ENCODE results near the gene RLN3.

The RLN3 gene

DNA sequence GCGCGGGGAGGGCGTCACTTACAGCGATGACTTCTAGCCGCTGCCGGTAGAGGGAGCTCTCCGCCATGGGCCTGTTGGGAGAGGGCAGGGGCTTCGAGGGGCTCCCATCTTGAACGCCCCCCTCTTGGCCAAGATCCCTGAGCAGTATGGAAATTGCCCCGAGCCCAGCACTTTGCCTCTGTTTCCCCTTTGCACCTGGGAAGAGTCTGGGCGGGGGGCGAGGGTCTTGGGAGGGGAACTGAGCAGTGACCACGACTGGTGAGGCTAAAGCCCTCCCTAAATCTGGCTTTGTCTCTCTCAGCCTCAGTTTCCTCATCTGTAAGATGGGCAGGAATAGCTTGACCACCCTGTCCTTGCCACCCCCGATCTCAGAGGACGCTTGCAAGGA lies 31.1 kb downstream of the RLN3 start:
- in situ Hi-C loops (cut with MboI; ENCODE audit: low sequenced_read_pairs, unreplicated experiment), result loop anchor here (25.0 kb wide), 1 partner anchor 447 kb away; no protein-coding TSS in a partner anchor
- peak; percentile 84 for DNase-seq (ENCODE audit: low spot score)
- TF ChIP-seq, protein P1, sequence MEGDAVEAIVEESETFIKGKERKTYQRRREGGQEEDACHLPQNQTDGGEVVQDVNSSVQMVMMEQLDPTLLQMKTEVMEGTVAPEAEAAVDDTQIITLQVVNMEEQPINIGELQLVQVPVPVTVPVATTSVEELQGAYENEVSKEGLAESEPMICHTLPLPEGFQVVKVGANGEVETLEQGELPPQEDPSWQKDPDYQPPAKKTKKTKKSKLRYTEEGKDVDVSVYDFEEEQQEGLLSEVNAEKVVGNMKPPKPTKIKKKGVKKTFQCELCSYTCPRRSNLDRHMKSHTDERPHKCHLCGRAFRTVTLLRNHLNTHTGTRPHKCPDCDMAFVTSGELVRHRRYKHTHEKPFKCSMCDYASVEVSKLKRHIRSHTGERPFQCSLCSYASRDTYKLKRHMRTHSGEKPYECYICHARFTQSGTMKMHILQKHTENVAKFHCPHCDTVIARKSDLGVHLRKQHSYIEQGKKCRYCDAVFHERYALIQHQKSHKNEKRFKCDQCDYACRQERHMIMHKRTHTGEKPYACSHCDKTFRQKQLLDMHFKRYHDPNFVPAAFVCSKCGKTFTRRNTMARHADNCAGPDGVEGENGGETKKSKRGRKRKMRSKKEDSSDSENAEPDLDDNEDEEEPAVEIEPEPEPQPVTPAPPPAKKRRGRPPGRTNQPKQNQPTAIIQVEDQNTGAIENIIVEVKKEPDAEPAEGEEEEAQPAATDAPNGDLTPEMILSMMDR (IDR thresholded peaks at IDR 0.05; ENCODE audit: borderline replicate concordance, control extremely low read depth, extremely low read depth, insufficient read depth, missing control alignments), result peak; percentile 71

DNA sequence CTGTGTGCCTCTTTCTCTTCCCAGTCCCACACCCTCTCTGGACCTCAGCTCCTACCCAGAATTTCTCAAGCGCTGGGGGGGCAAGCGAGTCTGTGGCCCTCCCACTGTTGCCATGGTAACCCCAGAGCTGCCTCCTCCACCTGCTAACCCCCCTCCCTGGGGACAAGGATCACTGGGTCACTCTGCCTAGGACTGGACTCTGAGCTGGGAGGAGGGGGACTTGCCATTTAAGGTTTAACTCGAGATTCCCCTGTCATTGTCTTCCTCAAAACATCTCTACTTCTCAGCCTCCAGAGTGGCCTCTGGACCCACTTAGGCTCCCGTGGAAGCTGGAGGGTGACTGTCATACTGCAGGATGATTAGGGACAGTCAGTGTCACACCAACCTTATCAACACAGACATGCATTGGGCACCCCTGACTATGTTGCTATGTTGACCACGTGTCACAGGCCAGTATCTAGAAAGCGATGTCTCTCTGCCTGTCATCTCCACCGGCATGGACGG lies 31.8 kb downstream of the RLN3 start:
- DNase-seq (ENCODE audit: low spot score), result peak; percentile 11
- in situ Hi-C loops (cut with MboI; ENCODE audit: low sequenced_read_pairs, unreplicated experiment), result loop anchor here (25.0 kb wide), 1 partner anchor 447 kb away; no protein-coding TSS in a partner anchor
- TF ChIP-seq, protein P1 (IDR thresholded peaks at IDR 0.05; ENCODE audit: borderline replicate concordance, control extremely low read depth, extremely low read depth, insufficient read depth, missing control alignments), result no peak

DNA sequence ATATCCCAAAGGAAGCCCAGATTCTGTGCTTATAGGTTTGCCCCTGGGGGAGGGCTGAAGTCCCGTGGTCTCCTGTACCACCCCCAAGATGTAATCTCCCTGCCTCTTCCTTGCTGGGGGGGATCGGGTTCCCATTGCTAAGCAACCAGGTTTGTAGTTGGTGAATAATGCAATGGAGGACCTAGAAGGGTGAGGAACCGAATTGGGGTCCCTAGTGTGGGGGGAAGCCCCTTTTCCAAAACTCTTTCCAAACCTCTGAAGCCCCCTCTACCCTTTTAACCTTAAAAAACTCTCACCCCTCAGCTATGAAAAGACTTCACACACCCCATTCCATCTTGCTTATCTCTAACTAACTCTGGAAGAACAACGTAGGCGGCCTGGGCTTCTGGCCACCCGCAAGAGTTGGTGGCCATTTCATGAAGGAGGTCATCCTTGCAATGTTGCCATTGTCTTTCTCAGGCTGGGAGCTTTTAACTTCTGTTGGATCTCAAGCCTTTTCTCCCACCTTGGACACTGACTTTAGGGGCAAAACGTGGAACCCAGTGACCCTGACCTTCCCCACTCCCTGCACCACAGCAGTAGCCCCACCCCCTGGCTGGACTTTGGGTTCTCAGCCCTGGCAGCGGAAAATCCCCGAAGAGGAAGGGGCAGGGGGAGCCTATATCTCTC lies 33.3 kb downstream of the RLN3 start:
- in situ Hi-C loops (cut with MboI; ENCODE audit: low sequenced_read_pairs, unreplicated experiment), result loop anchor here (25.0 kb wide), 1 partner anchor 449 kb away; no protein-coding TSS in a partner anchor
- no peak for DNase-seq (ENCODE audit: low spot score)
- TF ChIP-seq, protein P1 (IDR thresholded peaks at IDR 0.05; ENCODE audit: borderline replicate concordance, control extremely low read depth, extremely low read depth, insufficient read depth, missing control alignments), result no peak

DNA sequence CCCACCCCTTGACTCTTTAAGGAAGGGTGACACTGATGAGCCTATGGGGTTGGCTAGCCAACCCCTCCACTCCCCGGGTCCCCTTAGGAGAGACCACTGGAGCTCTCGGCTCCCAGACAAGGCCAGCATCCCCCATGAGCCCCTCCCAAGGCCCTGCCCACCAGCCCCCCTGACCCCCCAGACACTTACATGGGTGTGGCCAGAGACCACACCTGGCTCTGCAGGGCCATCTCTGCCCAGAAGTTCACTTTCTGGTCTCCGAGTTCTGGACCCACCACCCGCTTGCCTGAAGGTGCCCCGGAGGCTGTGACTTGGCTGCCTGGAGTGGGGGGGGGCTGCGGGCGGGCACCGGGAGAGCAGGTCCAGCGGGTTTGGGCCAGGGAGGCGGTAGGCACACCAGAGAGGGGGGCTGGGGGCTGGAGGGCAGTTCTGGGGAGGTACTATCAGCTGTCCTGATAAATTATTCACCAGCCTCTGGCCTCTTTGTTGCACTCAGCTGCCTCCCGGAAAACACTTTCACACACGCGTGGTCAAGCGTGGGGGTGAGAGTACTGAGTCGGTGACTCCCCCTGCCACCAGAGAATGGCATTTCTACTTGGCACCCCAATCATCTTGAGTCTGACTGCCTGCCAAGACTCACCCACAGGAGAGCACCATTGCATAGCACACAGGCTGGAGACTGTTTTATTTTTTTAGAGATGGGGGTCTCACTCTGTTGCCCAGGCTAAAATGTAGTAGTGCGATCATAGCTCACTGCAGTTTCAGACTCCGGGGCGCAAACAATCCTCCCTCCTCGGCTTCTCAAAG lies 34.0 kb downstream of the RLN3 start, which contains the start of gene PALM3:
Gene PALM3, minus strand, starts transcription at position 326 of the 807 bp plus-strand sequence. Its CDS starts 96 bp downstream, at position 230.
- in situ Hi-C loops (cut with MboI; ENCODE audit: low sequenced_read_pairs, unreplicated experiment), result loop anchor here (25.0 kb wide), 1 partner anchor 450 kb away; no protein-coding TSS in a partner anchor
- TF ChIP-seq, protein P1 (IDR thresholded peaks at IDR 0.05; ENCODE audit: borderline replicate concordance, control extremely low read depth, extremely low read depth, insufficient read depth, missing control alignments), result no peak
- DNase-seq (ENCODE audit: low spot score), result no peak

DNA sequence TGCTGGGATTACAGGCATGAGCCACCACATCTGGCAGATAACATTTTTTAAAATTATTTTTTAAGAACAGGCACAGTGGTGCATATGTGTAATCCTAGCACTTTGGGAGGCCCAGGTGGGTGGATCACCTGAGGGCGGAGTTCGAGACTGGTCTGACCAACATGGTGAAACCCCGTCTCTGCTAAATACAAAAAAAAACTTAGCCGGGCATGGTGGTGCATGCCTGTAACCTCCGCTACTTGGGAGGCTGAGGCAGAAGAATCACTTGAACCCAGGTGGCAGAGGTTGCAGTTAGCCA lies 34.6 kb downstream of the RLN3 start:
- no peak for DNase-seq (ENCODE audit: low spot score)
- TF ChIP-seq, protein P1 (IDR thresholded peaks at IDR 0.05; ENCODE audit: borderline replicate concordance, control extremely low read depth, extremely low read depth, insufficient read depth, missing control alignments), result no peak
- in situ Hi-C loops (cut with MboI; ENCODE audit: low sequenced_read_pairs, unreplicated experiment), result loop anchor here (25.0 kb wide), 1 partner anchor 450 kb away; no protein-coding TSS in a partner anchor

DNA sequence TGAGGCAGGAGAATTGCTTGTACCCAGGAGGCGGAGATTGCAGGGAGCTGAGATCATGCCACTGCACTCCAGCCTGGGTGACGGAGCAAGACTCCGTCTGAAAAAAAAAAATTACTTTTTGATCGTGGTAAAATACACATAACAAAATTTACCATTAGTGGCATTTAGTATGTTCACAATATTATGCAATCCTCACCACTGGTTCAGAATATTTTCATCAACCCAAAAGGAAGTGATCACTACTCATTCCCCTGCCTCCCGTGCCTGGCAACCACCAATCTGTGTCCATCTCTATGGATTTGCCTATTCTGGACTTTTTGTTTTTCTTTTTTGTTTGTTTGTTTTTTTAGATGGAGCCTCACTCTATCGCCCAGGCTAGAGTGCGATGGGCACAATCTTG lies 35.2 kb downstream of the RLN3 start:
- TF ChIP-seq, protein P1 (IDR thresholded peaks at IDR 0.05; ENCODE audit: borderline replicate concordance, control extremely low read depth, extremely low read depth, insufficient read depth, missing control alignments), result no peak
- DNase-seq (ENCODE audit: low spot score), result no peak
- in situ Hi-C loops (cut with MboI; ENCODE audit: low sequenced_read_pairs, unreplicated experiment), result loop anchor here (25.0 kb wide), 1 partner anchor 451 kb away; no protein-coding TSS in a partner anchor

Data from GM13976 (cell line).